NB4 (cell line): ENCODE measurements around the gene CHD6.

ENCODE experiments used
- DNase-seq: peaks from one replicate; pipeline ENCODE4 v3.0.0; 2010; ENCODE audit warnings: low read depth
- H3K4me3 ChIP-seq: one replicate; pipeline ENCODE4 v1.5.1; 2011; ENCODE audit warnings: mild to moderate bottlenecking, low read depth, low read length, moderate library complexity
- MYC ChIP-seq: IDR thresholded peaks from 2 replicates; pipeline ENCODE4 v1.6.1; 2011; ENCODE audit warnings: low read depth, low read length
- POLR2A ChIP-seq: IDR thresholded peaks from 2 replicates; pipeline ENCODE4 v1.6.1; 2011; ENCODE audit warnings: mild to moderate bottlenecking; ENCODE audit not compliant: insufficient read length; ENCODE audit errors: extremely low read depth
- TF ChIP-seq, protein P1 (sequence below): IDR thresholded peaks from 2 replicates; pipeline ENCODE4 v1.6.1; 2011; ENCODE audit warnings: low read depth, low read length
- TF ChIP-seq, protein P2 (sequence below): IDR thresholded peaks from one replicate; pipeline ENCODE4 v1.5.1; 2012; ENCODE audit warnings: low read depth, low read length

CHD6 gene

DNA sequence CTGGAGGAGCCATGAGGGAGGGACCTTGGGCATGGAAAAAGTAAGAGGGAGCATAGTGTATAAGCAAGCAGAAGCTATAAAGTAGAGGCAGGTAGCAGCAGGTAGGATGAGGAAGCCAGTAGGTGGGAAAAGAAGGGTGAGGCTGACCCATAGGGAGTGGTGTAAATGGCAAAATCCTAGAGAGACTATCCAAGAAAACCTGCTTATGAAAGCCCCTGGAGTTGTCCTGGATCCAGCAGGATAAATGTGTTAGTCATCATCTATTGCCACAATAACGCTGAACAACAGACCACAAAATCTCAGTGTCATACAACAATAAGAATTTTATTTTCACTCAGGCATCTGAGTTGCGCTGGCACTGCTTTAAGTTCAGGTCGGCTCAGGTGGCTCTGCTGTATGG is 30.2 kb downstream of the CHD6 start:
- TF ChIP-seq POLR2A, result no peak
- TF ChIP-seq, protein P1, sequence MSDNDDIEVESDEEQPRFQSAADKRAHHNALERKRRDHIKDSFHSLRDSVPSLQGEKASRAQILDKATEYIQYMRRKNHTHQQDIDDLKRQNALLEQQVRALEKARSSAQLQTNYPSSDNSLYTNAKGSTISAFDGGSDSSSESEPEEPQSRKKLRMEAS, result no peak
- TF ChIP-seq MYC, result no peak
- TF ChIP-seq, protein P2, sequence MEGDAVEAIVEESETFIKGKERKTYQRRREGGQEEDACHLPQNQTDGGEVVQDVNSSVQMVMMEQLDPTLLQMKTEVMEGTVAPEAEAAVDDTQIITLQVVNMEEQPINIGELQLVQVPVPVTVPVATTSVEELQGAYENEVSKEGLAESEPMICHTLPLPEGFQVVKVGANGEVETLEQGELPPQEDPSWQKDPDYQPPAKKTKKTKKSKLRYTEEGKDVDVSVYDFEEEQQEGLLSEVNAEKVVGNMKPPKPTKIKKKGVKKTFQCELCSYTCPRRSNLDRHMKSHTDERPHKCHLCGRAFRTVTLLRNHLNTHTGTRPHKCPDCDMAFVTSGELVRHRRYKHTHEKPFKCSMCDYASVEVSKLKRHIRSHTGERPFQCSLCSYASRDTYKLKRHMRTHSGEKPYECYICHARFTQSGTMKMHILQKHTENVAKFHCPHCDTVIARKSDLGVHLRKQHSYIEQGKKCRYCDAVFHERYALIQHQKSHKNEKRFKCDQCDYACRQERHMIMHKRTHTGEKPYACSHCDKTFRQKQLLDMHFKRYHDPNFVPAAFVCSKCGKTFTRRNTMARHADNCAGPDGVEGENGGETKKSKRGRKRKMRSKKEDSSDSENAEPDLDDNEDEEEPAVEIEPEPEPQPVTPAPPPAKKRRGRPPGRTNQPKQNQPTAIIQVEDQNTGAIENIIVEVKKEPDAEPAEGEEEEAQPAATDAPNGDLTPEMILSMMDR, result no peak
- no peak overlapping the region for H3K4me3 ChIP-seq
- no peak for DNase-seq

DNA sequence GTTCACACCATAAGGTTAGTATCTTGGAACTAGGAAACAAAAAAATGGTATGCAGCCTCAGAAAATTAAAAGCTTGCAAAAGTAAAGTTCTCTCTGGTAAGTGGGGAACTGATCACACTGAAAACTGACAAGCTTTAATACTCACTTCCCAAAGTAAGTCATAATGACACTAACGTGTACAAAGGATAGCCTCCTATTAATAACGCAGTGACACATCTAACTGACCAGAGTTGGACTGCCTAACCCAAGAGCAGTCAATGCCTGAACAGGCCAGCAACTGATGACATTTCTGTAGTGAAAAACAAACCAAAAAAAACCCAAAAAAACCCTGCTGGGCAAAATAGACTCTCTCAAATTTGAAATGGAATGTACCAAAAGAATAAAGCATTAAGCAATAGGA is 30.7 kb downstream of the CHD6 start:
- DNase-seq, result no peak
- TF ChIP-seq POLR2A (no peak), MYC (no peak)
- TF ChIP-seq, protein P2, result no peak
- TF ChIP-seq, protein P1, result no peak

DNA sequence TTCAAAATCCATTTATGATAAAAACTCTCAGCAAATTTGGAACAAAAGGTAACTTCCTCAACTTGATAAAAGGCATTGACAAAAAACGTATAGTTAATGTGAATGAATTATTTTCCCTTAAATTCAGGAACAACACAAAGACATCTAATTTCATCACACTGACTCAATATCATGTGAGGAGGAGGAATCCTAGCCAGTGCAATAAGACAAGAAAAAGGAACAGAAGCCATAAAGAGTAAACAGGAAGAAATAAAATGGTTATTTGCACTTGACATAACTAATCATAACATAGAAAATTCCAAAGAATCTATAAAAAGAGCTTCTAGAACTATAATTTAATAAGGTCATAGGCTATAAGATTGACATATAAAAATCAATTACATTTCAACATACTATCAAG is 31.4 kb downstream of the CHD6 start:
- H3K4me3 ChIP-seq, result no peak overlapping the region
- DNase-seq, result no peak
- TF ChIP-seq, protein P1, result no peak
- TF ChIP-seq, protein P2, result no peak
- TF ChIP-seq POLR2A, result no peak
- no peak for TF ChIP-seq MYC

More for the DNA sequence above, 30.7 kb downstream of the CHD6 start:
- H3K4me3 ChIP-seq, result no peak overlapping the region

DNA sequence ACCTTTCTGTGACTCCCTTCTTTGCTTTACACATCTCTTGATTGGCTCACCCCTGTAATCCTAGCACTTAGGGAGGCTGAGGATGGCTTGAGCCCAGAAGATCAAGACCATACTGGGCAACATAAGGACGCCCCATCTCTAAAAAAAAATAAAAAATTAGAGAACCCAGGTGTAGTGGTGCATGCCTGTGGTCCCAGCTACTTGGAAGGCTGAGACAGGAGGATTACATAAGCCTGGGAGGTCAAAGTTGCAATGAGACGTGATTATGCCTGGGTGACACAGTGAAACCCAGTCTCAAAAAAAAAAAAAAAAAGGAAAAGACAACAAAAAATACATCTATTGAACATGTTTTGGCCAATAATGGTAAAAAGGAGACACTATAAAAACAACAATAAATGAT is 37.8 kb downstream of the CHD6 start:
- no peak for DNase-seq
- H3K4me3 ChIP-seq, result no peak overlapping the region
- no peak for TF ChIP-seq POLR2A
- TF ChIP-seq, protein P2, result no peak
- TF ChIP-seq MYC, result no peak

DNA sequence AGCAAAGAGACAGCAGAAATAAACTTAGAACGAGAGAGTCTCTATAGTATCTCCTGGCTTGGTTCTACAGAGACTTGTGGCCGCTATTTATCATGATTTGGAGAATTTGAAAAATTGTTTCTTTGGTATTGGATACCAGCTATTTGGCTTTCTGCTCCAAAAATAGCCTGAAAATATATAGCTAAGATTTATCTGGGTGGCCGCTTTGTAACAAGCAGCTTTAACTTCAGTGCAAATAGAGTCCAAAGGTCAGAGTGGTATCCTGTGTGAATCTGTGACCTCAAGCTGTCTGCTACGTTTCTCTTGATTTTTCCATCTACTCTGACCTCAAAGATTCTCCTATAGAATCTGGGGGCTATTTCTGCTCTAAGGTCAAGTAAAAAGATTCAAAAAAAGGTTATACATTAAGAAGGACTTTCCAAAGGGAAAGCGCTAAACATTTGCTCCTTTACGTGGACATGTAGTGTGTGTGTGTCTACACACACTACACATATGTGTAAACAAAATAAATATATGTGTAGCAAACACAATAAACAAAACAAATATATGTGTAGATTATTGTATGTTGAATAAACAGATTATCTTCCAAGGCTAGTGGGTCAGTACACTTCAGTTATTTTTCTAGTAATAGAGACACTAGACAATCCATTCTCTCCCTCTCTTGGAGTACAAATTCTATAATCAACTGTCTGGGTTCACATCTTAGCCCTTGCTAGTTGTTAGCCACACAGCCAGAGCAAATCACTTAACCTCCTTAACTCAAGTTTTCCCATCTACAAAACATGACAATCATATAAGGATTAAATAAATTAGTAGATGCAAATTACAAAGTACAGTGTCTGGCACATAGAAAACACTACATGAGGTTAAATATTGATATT is 40.8 kb downstream of the CHD6 start:
- H3K4me3 ChIP-seq, result no peak overlapping the region
- TF ChIP-seq MYC (no peak), POLR2A (no peak)
- TF ChIP-seq, protein P2, result no peak
- TF ChIP-seq, protein P1, result no peak
- DNase-seq, result no peak
